Cardiac muscle cell (in vitro differentiated cells and primary cell): ENCODE data around the gene HNRNPU. TPM values are rescaled to one million over a fixed set of nuclear protein-coding genes. Genes with fewer than 3 reads are reported as not detected.

ENCODE experiments used
- DNase-seq, 2 donors: peaks; one replicate each; pipeline versions ENCODE4 v3.0.0 to v3.0.0-alpha.2; 2010 to 2017; ENCODE audit warnings: low read depth in 1 of 2, low spot score in 1 of 2
- H3K27ac ChIP-seq: fragments of 200-600 bp; sonication (generic); 2 replicates; pipeline ENCODE4 v1.5.1; 2016
- H3K27me3 ChIP-seq: fragments of 200-600 bp; sonication (generic); 2 replicates; pipeline ENCODE4 v1.6.0; 2016; ENCODE audit warnings: control low read depth
- H3K36me3 ChIP-seq: fragments of 200-600 bp; sonication (generic); 2 replicates; pipeline ENCODE4 v1.5.1; 2016; ENCODE audit warnings: control low read depth
- H3K4me1 ChIP-seq: fragments of 200-600 bp; sonication (generic); 2 replicates; pipeline ENCODE4 v1.8.1; 2017; ENCODE audit warnings: low read depth, mild to moderate bottlenecking, mixed run types
- H3K4me3 ChIP-seq: fragments of 200-600 bp; sonication (generic); 2 replicates; pipeline ENCODE4 v1.5.1; 2016; ENCODE audit warnings: mild to moderate bottlenecking
- H3K9me3 ChIP-seq: fragments of 200-600 bp; sonication (generic); 2 replicates; pipeline ENCODE4 v1.5.1; 2017; ENCODE audit warnings: low read depth, mild to moderate bottlenecking, control low read depth
- polyA plus RNA-seq: library from polyadenylated mRNA; unstranded; fragments of >200 nt; fragmentation: Nextera tagmentation; extraction: Ambion mirVana; gene quantifications from 2 replicates; pipeline ENCODE4 v1.2.1, GENCODE V29; 2016
- total RNA-seq: library from RNA; depleted of rRNA; stranded (reverse); fragments of >200 nt; gene quantifications from 2 replicates; pipeline ENCODE4 v1.2.3, GENCODE V29; 2016
- TF ChIP-seq, protein P1 (sequence below): IDR thresholded peaks from 2 replicates; pipeline ENCODE4 v1.5.1; 2012; ENCODE audit warnings: low read depth, mild to moderate bottlenecking, low read length

HNRNPU gene
- total and polyA plus RNA-seq, 2 experiments from 2014 or later = 345 to 447 TPM

DNA sequence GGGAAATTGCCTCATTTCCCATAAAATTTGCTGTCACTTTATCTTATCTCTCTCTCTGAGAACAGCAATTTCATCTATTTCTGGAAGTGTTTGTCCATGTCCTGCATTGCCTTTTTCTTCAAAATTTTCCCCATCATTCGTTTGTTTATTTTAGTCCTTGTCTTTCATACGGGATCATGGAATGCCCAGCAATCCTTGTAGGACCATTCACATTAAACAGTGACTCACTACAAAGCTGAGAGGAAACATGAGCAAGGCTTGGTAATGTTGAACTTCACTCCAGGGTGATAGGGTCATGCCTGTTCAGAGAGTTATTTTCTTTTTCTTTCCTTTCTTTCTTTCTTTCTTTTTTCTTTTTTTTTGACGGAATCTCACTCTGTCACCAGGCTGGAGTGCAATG is 32.2 kb upstream of the HNRNPU start:
- Histone ChIP-seq H3K4me3 (no peak overlapping the region), H3K27me3 (no peaks in the 10 kb centered on the region), H3K9me3 (no peaks in the 10 kb centered on the region), H3K4me1 (peaks cover 3% of the 10 kb centered on the region), H3K36me3 (no peaks in the 10 kb centered on the region), H3K27ac (no peak overlapping the region)
- TF ChIP-seq, protein P1, sequence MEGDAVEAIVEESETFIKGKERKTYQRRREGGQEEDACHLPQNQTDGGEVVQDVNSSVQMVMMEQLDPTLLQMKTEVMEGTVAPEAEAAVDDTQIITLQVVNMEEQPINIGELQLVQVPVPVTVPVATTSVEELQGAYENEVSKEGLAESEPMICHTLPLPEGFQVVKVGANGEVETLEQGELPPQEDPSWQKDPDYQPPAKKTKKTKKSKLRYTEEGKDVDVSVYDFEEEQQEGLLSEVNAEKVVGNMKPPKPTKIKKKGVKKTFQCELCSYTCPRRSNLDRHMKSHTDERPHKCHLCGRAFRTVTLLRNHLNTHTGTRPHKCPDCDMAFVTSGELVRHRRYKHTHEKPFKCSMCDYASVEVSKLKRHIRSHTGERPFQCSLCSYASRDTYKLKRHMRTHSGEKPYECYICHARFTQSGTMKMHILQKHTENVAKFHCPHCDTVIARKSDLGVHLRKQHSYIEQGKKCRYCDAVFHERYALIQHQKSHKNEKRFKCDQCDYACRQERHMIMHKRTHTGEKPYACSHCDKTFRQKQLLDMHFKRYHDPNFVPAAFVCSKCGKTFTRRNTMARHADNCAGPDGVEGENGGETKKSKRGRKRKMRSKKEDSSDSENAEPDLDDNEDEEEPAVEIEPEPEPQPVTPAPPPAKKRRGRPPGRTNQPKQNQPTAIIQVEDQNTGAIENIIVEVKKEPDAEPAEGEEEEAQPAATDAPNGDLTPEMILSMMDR = no peak
- peak in 1 of 2 donors; percentile 76 for DNase-seq

DNA sequence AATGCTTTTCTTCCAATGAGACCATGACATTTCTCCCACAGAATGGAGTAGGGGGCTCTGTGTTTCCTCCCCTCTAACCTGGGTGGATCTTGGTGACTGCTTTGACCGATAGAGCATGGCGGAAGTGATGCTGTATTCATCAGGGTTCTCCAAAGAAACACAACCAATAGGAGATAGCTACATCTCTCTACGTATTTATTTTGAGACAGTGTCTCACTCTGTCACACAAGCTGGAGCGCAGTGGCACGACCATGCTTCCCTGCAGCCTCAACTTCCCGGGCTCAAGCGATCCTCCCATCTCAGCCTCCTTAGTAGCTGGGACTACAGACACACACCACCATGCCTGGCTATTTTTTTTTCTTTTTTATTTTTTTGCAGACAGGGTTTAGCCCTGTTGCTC is 29.5 kb upstream of the HNRNPU start:
- H3K4me1 ChIP-seq = no peaks in the 10 kb centered on the region
- H3K27me3 ChIP-seq = no peaks in the 10 kb centered on the region
- H3K9me3 ChIP-seq = no peaks in the 10 kb centered on the region
- H3K4me3 ChIP-seq = no peak overlapping the region
- TF ChIP-seq, protein P1 = no peak
- H3K27ac ChIP-seq = no peak overlapping the region
- DNase-seq = no peak
- no peaks in the 10 kb centered on the region for H3K36me3 ChIP-seq

DNA sequence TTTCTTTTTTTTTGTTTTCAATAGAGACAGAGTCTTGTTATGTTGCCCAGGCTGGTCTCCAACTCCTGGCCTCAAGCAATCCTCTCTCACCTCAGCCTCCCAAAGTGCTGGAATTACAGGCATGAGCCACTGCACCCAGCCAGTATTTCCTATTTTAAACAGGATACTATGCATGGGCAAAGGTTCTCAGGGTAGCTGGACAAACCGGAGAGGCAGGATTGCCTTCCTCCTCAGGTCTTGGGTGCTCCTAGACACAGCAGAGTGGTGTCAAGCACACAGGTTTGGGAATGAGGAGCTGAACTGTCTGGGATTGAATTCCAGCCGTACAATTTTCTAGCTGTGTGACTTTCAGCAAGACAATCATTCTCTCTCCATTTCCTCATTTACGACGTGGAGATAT is 22.9 kb upstream of the HNRNPU start:
- Histone ChIP-seq H3K9me3 (no peaks in the 10 kb centered on the region), H3K4me3 (no peak overlapping the region), H3K27me3 (no peaks in the 10 kb centered on the region), H3K36me3 (no peaks in the 10 kb centered on the region), H3K27ac (no peak overlapping the region), H3K4me1 (no peaks in the 10 kb centered on the region)
- no peak for DNase-seq
- TF ChIP-seq, protein P1 = no peak

DNA sequence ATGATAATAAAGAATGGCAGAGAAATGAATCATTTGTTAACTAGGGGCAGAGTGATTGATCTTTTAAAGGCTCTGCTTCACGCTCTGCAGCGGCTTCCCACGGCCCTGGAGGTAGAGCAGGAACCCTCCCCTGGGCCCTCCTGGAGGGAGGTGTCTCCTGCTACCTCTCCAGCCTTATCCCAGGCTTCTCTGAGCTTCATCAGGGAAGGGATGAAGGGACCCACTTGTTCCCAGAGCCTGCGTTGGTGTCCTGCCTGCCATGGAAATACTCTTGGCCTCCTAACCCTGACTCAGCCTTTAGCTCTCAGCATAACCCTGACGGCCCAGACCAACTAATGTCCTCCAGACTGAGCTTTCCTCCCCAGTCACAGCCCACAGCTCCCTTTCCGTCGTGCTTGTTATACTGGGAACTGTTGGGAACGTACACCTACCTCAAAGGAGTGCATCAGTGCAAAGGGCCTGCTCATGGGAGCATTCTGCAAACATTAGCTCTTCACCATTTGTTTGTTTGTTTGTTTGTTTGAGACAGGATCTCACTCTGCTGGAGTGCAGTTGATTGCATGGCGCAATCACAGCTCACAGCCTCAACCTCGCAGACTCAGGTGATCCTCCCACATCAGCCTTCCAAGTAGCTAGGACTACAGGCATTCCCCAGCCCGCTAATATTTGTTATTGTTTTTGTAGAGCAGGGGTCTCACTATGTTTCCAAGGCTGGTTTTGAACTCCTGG is 17.4 kb upstream of the HNRNPU start:
- H3K36me3 ChIP-seq = no peaks in the 10 kb centered on the region
- TF ChIP-seq, protein P1 = no peak
- H3K9me3 ChIP-seq = no peaks in the 10 kb centered on the region
- peaks cover 8% of the 10 kb centered on the region for H3K4me1 ChIP-seq
- H3K27me3 ChIP-seq = no peaks in the 10 kb centered on the region
- H3K27ac ChIP-seq = no peak overlapping the region
- DNase-seq = no peak
- no peak overlapping the region for H3K4me3 ChIP-seq

- Histone ChIP-seq H3K27me3 (no peaks in the 10 kb centered on the region), H3K4me1 (peaks cover 8% of the 10 kb centered on the region), H3K36me3 (no peaks in the 10 kb centered on the region), H3K27ac (no peak overlapping the region), H3K4me3 (no peak overlapping the region), H3K9me3 (no peaks in the 10 kb centered on the region)
- no peak for DNase-seq
- TF ChIP-seq, protein P1 = no peak
Measured at GRCh38 chr1:244878681-244879080, 14.3 kb upstream of the HNRNPU start.
